HG02981 (cell line): ENCODE results near the gene LIPG.

Experiments used
- ATAC-seq: cut with Tn5 transposase; IDR thresholded peaks from one replicate; pipeline ENCODE4 v1.9.1; 2021; ENCODE audit warnings: mild to moderate bottlenecking, moderate library complexity; ENCODE audit not compliant: unreplicated experiment

Gene LIPG

GRCh38 chr18:49609256-49610021, 47.6 kb downstream of the LIPG start:
- ATAC-seq = no peak

- no peak for ATAC-seq
Observed at GRCh38 chr18:49610022-49610445, 48.2 kb downstream of the LIPG start.

- ATAC-seq = no peak
Observed at GRCh38 chr18:49611316-49611715, 49.5 kb downstream of the LIPG start.

- ATAC-seq = peak; percentile 68
Observed at GRCh38 chr18:49612515-49613033, 50.7 kb downstream of the LIPG start.

GRCh38 chr18:49613141-49613640, 51.3 kb downstream of the LIPG start:
- no peak for ATAC-seq

- ATAC-seq = no peak
Observed at GRCh38 chr18:49613641-49614151, 51.8 kb downstream of the LIPG start.

GRCh38 chr18:49616618-49617328, 54.9 kb downstream of the LIPG start:
- no peak for ATAC-seq

- no peak for ATAC-seq
Observed at GRCh38 chr18:49617329-49617695, 55.5 kb downstream of the LIPG start.

- ATAC-seq = no peak
Observed at GRCh38 chr18:49617865-49618264, 56.0 kb downstream of the LIPG start.

GRCh38 chr18:49618742-49619681, 57.2 kb downstream of the LIPG start:
- no peak for ATAC-seq

- ATAC-seq = no peak
Observed at GRCh38 chr18:49619801-49620200, 57.9 kb downstream of the LIPG start.

GRCh38 chr18:49621301-49621700, 59.4 kb downstream of the LIPG start:
- no peak for ATAC-seq

GRCh38 chr18:49621717-49622351, 60.0 kb downstream of the LIPG start:
- no peak for ATAC-seq

- ATAC-seq = no peak
Observed at GRCh38 chr18:49623571-49623970, 61.7 kb downstream of the LIPG start.

- no peak for ATAC-seq
Observed at GRCh38 chr18:49625021-49625691, 63.3 kb downstream of the LIPG start.

- no peak for ATAC-seq
Observed at GRCh38 chr18:49626842-49627467, 65.1 kb downstream of the LIPG start.

- ATAC-seq = no peak
Observed at GRCh38 chr18:49628119-49628518, 66.3 kb downstream of the LIPG start.

- ATAC-seq = no peak
Observed at GRCh38 chr18:49628881-49629795, 67.3 kb downstream of the LIPG start.
